GM23248 (cell line): ENCODE data around the gene ZNF319. TPM values are rescaled to one million over a fixed set of nuclear protein-coding genes. Genes with fewer than 3 reads are reported as not detected.

ENCODE experiments used
- DNase-seq: peaks from one replicate; pipeline ENCODE4 v3.0.0-alpha.2; 2015
- H2AFZ ChIP-seq: fragments of 200-600 bp; sonication (generic); 2 replicates; pipeline ENCODE4 v1.6.1; 2016; ENCODE audit warnings: antibody characterized with exemption
- H3F3A ChIP-seq: fragments of 200-600 bp; sonication (generic); 2 replicates; pipeline ENCODE4 v1.6.1; 2016; ENCODE audit warnings: mild to moderate bottlenecking, antibody characterized with exemption, mixed run types; ENCODE audit not compliant: insufficient read depth
- H3K27ac ChIP-seq: fragments of 200-600 bp; sonication (generic); 2 replicates; pipeline ENCODE4 v1.5.1; 2016; ENCODE audit warnings: mild to moderate bottlenecking
- H3K27me3 ChIP-seq: fragments of 200-600 bp; sonication (generic); replicated peaks from 2 replicates; pipeline ENCODE4 v1.6.1; 2016; ENCODE audit warnings: mild to moderate bottlenecking; ENCODE audit not compliant: insufficient read depth
- H3K36me3 ChIP-seq: fragments of 200-600 bp; sonication (generic); 2 replicates; pipeline ENCODE4 v1.6.1; 2016; ENCODE audit warnings: low read depth, mild to moderate bottlenecking
- H3K4me1 ChIP-seq: fragments of 200-600 bp; sonication (generic); 2 replicates; pipeline ENCODE4 v1.6.1; 2016; ENCODE audit warnings: mild to moderate bottlenecking; ENCODE audit not compliant: insufficient read depth
- H3K4me2 ChIP-seq: fragments of 200-600 bp; sonication (generic); one replicate; pipeline ENCODE4 v1.6.1; 2016; ENCODE audit warnings: mild to moderate bottlenecking; ENCODE audit not compliant: unreplicated experiment
- H3K4me3 ChIP-seq: fragments of 200-600 bp; sonication (generic); 2 replicates; pipeline ENCODE4 v1.5.1; 2016; ENCODE audit warnings: mild to moderate bottlenecking
- H3K79me2 ChIP-seq: fragments of 200-600 bp; sonication (generic); 2 replicates; pipeline ENCODE4 v1.6.1; 2016; ENCODE audit warnings: mild to moderate bottlenecking; ENCODE audit not compliant: insufficient read depth
- H3K9ac ChIP-seq: fragments of 200-600 bp; sonication (generic); 2 replicates; pipeline ENCODE4 v1.6.1; 2016; ENCODE audit warnings: mild to moderate bottlenecking
- H3K9me2 ChIP-seq: fragments of 200-600 bp; sonication (generic); 2 replicates; pipeline ENCODE4 v1.6.1; 2016; ENCODE audit warnings: mixed run types, mild to moderate bottlenecking, moderate library complexity; ENCODE audit not compliant: insufficient read depth
- H3K9me3 ChIP-seq: fragments of 200-600 bp; sonication (generic); one replicate; pipeline ENCODE4 v1.6.1; 2017; ENCODE audit warnings: low read depth
- H4K20me1 ChIP-seq: fragments of 200-600 bp; sonication (generic); 2 replicates; pipeline ENCODE4 v1.6.0; 2016; ENCODE audit not compliant: insufficient read depth
- EZH2 ChIP-seq: fragments of 200-600 bp; sonication (generic); IDR thresholded peaks from 2 replicates; pipeline ENCODE4 v1.6.1; 2018; ENCODE audit warnings: antibody characterized with exemption, mild to moderate bottlenecking; ENCODE audit not compliant: insufficient read depth, poor library complexity, severe bottlenecking
- EZH2phosphoT487 ChIP-seq: fragments of 200-600 bp; sonication (generic); IDR thresholded peaks from 2 replicates; pipeline ENCODE4 v1.6.1; 2018; ENCODE audit warnings: antibody characterized with exemption, moderate library complexity, mild to moderate bottlenecking, low read depth; ENCODE audit not compliant: insufficient read depth
- WGBS, 2 experiments: methylation state at CpG; one replicate each; pipeline ENCODE4 v1.1.6; 2015 to 2017; ENCODE audit warnings: low lambda C conversion rate in 2 of 2, low coverage in 1 of 2; ENCODE audit errors: missing lambda C conversion rate in 2 of 2; 5-methylcytosine and 5-hydroxymethylcytosine counted together
- in situ Hi-C: fragments of 300-500 bp; cut with MboI; formaldehyde crosslinking; loops from 2 replicates; pipeline ENCODE4 v1.15.0; 2020
- polyA plus RNA-seq: library from polyadenylated mRNA; unstranded; fragments of >200 nt; fragmentation: Nextera tagmentation; extraction: Ambion mirVana; gene quantifications from 2 replicates; pipeline ENCODE4 v1.2.1, GENCODE V29; 2016
- total RNA-seq: library from RNA; depleted of rRNA; stranded (reverse); fragments of >200 nt; shearing (Covaris generic); gene quantifications from 2 replicates; pipeline ENCODE4 v1.2.3, GENCODE V29; 2014

Gene ZNF319
- total and polyA plus RNA-seq, 2 experiments from 2014 or later = 4.6 to 8.2 TPM

GRCh38 chr16:57970970-57971369 is 29.5 kb downstream of the ZNF319 start, which contains the start of gene CNGB1:
TSS of gene CNGB1 (minus strand) at chr16:57971128. CDS start at chr16:57967286, 3,842 bp downstream.
- 38 to 45% methylated on average over 6 of the region's 6 CpGs for WGBS, 2 experiments
- no peak for DNase-seq
- H3K27ac ChIP-seq = no peak within 1 kb of the TSS
- no peaks in the 10 kb centered on the region for H3K36me3 ChIP-seq
- H3K4me1 ChIP-seq = no peaks in the 10 kb centered on the region
- no peak within 1 kb of the TSS for H3K4me2 ChIP-seq
- no peak within 1 kb of the TSS for H3K4me3 ChIP-seq
- peaks cover 14% of the 10 kb centered on the region for H3K27me3 ChIP-seq
- H3K9me3 ChIP-seq = no peaks in the 10 kb centered on the region
- in situ Hi-C loops = no loop called here
- TF ChIP-seq EZH2phosphoT487 (no peak), EZH2 (no peak)
- H3F3A ChIP-seq = no peaks in the 10 kb centered on the region
- no peaks in the 10 kb centered on the region for H3K9me2 ChIP-seq
- H3K79me2 ChIP-seq = no peaks in the 10 kb centered on the region
- no peak within 1 kb of the TSS for H2AFZ ChIP-seq
- no peak within 1 kb of the TSS for H3K9ac ChIP-seq
- no peaks in the 10 kb centered on the region for H4K20me1 ChIP-seq

- H3F3A ChIP-seq = no peaks in the 10 kb centered on the region
These were observed 30.2 kb downstream of the ZNF319 start for GRCh38 chr16:57970319-57970718.

GRCh38 chr16:57969451-57970123 is 30.9 kb downstream of the ZNF319 start:
- TF ChIP-seq EZH2phosphoT487 (no peak), EZH2 (no peak)
- Histone ChIP-seq H3K9ac (no peak overlapping the region), H3K27me3 (peaks cover 7% of the 10 kb centered on the region), H3K4me3 (no peak overlapping the region), H3K9me2 (no peaks in the 10 kb centered on the region), H3K4me1 (no peaks in the 10 kb centered on the region), H3K9me3 (no peaks in the 10 kb centered on the region), H3K4me2 (no peak overlapping the region), H4K20me1 (no peaks in the 10 kb centered on the region), H2AFZ (no peak overlapping the region), H3K27ac (no peak overlapping the region), H3F3A (no peaks in the 10 kb centered on the region), H3K79me2 (no peaks in the 10 kb centered on the region), H3K36me3 (no peaks in the 10 kb centered on the region)
- in situ Hi-C loops = no loop called here
- no peak for DNase-seq
- 61 to 64% methylated on average over 10 of the region's 10 CpGs for WGBS, 2 experiments

More at GRCh38 chr16:57970319-57970718, 30.2 kb downstream of the ZNF319 start:
- Histone ChIP-seq H3K9me3 (no peaks in the 10 kb centered on the region), H3K36me3 (no peaks in the 10 kb centered on the region), H3K4me1 (no peaks in the 10 kb centered on the region), H3K9me2 (no peaks in the 10 kb centered on the region), H3K4me3 (no peak overlapping the region), H2AFZ (no peak overlapping the region), H3K79me2 (no peaks in the 10 kb centered on the region), H3K27ac (no peak overlapping the region), H3K27me3 (peaks cover 14% of the 10 kb centered on the region), H3K4me2 (no peak overlapping the region), H3K9ac (no peak overlapping the region), H4K20me1 (no peaks in the 10 kb centered on the region)
- in situ Hi-C loops = no loop called here
- no peak for DNase-seq
- 47 to 54% methylated on average over 13 of the region's 13 CpGs for WGBS, 2 experiments
- TF ChIP-seq EZH2 (no peak), EZH2phosphoT487 (no peak)

GRCh38 chr16:57967916-57968315 is 32.6 kb downstream of the ZNF319 start:
- H3K9me3 ChIP-seq = no peaks in the 10 kb centered on the region
- H3K4me2 ChIP-seq = no peak overlapping the region
- peaks cover 10% of the 10 kb centered on the region for H3K27me3 ChIP-seq
- TF ChIP-seq EZH2phosphoT487 (no peak), EZH2 (no peak)
- H2AFZ ChIP-seq = no peak overlapping the region
- no peaks in the 10 kb centered on the region for H3F3A ChIP-seq
- in situ Hi-C loops = no loop called here
- H3K79me2 ChIP-seq = no peaks in the 10 kb centered on the region
- H3K4me1 ChIP-seq = no peaks in the 10 kb centered on the region
- H3K9ac ChIP-seq = no peak overlapping the region
- H3K27ac ChIP-seq = no peak overlapping the region
- H3K36me3 ChIP-seq = no peaks in the 10 kb centered on the region
- no peak for DNase-seq
- no peaks in the 10 kb centered on the region for H3K9me2 ChIP-seq
- no peaks in the 10 kb centered on the region for H4K20me1 ChIP-seq
- no peak overlapping the region for H3K4me3 ChIP-seq
